Measurements from ENCODE around the gene APOL6.
A peak's percentile ranks its signal among the peaks of the same experiment; 100 is the strongest.
"Not testable (repeated sequence)": the region's sequence is repeated elsewhere in the genome, so short reads cannot be mapped to it uniquely, and the experiment has no call there.

Gene APOL6

GRCh38 chr22:35619336-35620094 lies 28.7 kb upstream of the APOL6 start:
- TF ChIP-seq CTCF (IDR thresholded peaks at IDR 0.05; ENCODE audit: low read depth, low read length, missing control alignments), result no peak
- no peaks in the 10 kb centered on the region for H3K27me3 ChIP-seq (replicated peaks)
- no peak overlapping the region for H3K27ac ChIP-seq
- in situ Hi-C loops (cut with HindIII; ENCODE audit: low pct_ligation_motif_present, low sequenced_read_pairs), result no loop called here
- H3K4me3 ChIP-seq (ENCODE audit: low read depth, low read length), result no peak overlapping the region
- no peaks in the 10 kb centered on the region for H3K36me3 ChIP-seq (replicated peaks)
- no peak for DNase-seq

GRCh38 chr22:35620624-35621251 lies 27.5 kb upstream of the APOL6 start:
- no peaks in the 10 kb centered on the region for H3K36me3 ChIP-seq (replicated peaks)
- no peak overlapping the region for H3K27ac ChIP-seq
- no peak for TF ChIP-seq CTCF (IDR thresholded peaks at IDR 0.05; ENCODE audit: low read depth, low read length, missing control alignments)
- no peaks in the 10 kb centered on the region for H3K27me3 ChIP-seq (replicated peaks)
- no peak overlapping the region for H3K4me3 ChIP-seq (ENCODE audit: low read depth, low read length)
- in situ Hi-C loops (cut with HindIII; ENCODE audit: low pct_ligation_motif_present, low sequenced_read_pairs), result no loop called here
- DNase-seq, result peak; percentile 34

- DNase-seq, result no peak
- Histone ChIP-seq H3K36me3 (replicated peaks) (no peaks in the 10 kb centered on the region), H3K27ac (no peak overlapping the region), H3K27me3 (replicated peaks) (no peaks in the 10 kb centered on the region), H3K4me3 (ENCODE audit: low read depth, low read length) (no peak overlapping the region)
- TF ChIP-seq CTCF (IDR thresholded peaks at IDR 0.05; ENCODE audit: low read depth, low read length, missing control alignments), result no peak
- in situ Hi-C loops (cut with HindIII; ENCODE audit: low pct_ligation_motif_present, low sequenced_read_pairs), result no loop called here
Measured at GRCh38 chr22:35621451-35621850, 26.8 kb upstream of the APOL6 start.

GRCh38 chr22:35622191-35622913 lies 25.9 kb upstream of the APOL6 start:
- no peak for DNase-seq
- Histone ChIP-seq H3K27me3 (replicated peaks) (no peaks in the 10 kb centered on the region), H3K4me3 (ENCODE audit: low read depth, low read length) (no peak overlapping the region), H3K27ac (no peak overlapping the region), H3K36me3 (replicated peaks) (no peaks in the 10 kb centered on the region)
- in situ Hi-C loops (cut with HindIII; ENCODE audit: low pct_ligation_motif_present, low sequenced_read_pairs), result no loop called here
- no peak for TF ChIP-seq CTCF (IDR thresholded peaks at IDR 0.05; ENCODE audit: low read depth, low read length, missing control alignments)

- in situ Hi-C loops (cut with HindIII; ENCODE audit: low pct_ligation_motif_present, low sequenced_read_pairs); H3K4me3 ChIP-seq (ENCODE audit: low read depth, low read length); H3K27ac ChIP-seq; DNase-seq; H3K36me3 ChIP-seq (replicated peaks); H3K27me3 ChIP-seq (replicated peaks): not testable (repeated sequence)
Measured at GRCh38 chr22:35623885-35624284, 24.4 kb upstream of the APOL6 start.

GRCh38 chr22:35624547-35624946 lies 23.7 kb upstream of the APOL6 start:
- TF ChIP-seq CTCF (IDR thresholded peaks at IDR 0.05; ENCODE audit: low read depth, low read length, missing control alignments), result no peak
- in situ Hi-C loops (cut with HindIII; ENCODE audit: low pct_ligation_motif_present, low sequenced_read_pairs), result no loop called here
- Histone ChIP-seq H3K4me3 (ENCODE audit: low read depth, low read length) (no peak overlapping the region), H3K27ac (no peak overlapping the region), H3K36me3 (replicated peaks) (no peaks in the 10 kb centered on the region), H3K27me3 (replicated peaks) (no peaks in the 10 kb centered on the region)
- no peak for DNase-seq
